NT2/D1 (cell line): ENCODE data around the gene ELAC1.

Experiments used
- SUZ12 ChIP-seq: IDR thresholded peaks from 2 replicates; pipeline ENCODE4 v1.6.1; 2011; ENCODE audit not compliant: insufficient read length, insufficient read depth; ENCODE audit errors: extremely low read depth
- YY1 ChIP-seq: IDR thresholded peaks from 2 replicates; pipeline ENCODE4 v1.6.1; 2011; ENCODE audit not compliant: insufficient read length, insufficient read depth

- TF ChIP-seq YY1 (no peak), SUZ12 (no peak)
Measured at GRCh38 chr18:50986360-50987087, 18.7 kb downstream of the ELAC1 start.
